ENCODE data around the gene LHX3. TPM values are rescaled to one million over a fixed set of nuclear protein-coding genes. Genes with fewer than 3 reads are reported as not detected.

Gene LHX3
- total RNA-seq, 2 donors from 2014 or later: 0.16 TPM; not detected in 1

DNA sequence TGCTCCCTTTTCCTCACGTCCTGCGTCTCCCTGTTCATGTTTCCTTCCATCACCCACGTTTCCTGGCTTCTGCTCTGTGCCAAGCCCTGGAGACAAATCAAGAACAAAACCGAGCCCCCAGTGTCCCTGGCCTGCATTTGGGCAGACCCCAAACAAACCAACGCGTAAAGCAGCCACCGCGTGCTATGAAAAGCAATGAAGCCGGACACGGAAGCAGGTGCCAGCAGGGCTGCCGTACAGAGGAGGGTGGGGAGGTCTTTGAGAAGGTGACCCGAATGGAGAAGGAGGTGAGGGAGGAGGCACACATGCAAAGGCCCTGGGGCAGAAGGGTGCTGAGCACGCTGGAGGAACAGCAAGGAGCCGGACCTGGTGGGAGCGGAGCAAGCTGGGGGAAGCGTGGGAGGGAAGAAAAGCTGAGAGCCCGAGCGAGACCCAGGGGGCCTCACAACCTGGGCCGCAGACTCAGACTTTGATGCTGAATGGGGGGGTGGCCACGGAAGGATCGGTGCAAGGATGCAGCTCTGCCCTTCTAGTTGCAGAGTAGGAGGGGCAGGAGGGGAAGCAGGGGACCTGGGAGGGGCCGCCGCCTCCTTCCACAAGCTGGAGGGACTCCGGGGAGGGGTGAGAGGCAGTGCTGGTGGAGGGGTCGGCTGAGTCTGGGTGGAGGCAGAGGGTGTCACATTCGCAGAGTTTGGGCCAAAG, 42.1 kb upstream of the LHX3 start:
- Histone ChIP-seq H3K4me1 (peaks cover 4 to 18% of the 10 kb centered on the region in 2 donors), H3K4me3 (no peak overlapping the region), H3K27ac (no peak overlapping the region), H3K36me3 (no peaks in the 10 kb centered on the region), H3K9me3 (no peaks in the 10 kb centered on the region), H3K27me3 (no peaks in the 10 kb centered on the region)
- TF ChIP-seq, protein P1, sequence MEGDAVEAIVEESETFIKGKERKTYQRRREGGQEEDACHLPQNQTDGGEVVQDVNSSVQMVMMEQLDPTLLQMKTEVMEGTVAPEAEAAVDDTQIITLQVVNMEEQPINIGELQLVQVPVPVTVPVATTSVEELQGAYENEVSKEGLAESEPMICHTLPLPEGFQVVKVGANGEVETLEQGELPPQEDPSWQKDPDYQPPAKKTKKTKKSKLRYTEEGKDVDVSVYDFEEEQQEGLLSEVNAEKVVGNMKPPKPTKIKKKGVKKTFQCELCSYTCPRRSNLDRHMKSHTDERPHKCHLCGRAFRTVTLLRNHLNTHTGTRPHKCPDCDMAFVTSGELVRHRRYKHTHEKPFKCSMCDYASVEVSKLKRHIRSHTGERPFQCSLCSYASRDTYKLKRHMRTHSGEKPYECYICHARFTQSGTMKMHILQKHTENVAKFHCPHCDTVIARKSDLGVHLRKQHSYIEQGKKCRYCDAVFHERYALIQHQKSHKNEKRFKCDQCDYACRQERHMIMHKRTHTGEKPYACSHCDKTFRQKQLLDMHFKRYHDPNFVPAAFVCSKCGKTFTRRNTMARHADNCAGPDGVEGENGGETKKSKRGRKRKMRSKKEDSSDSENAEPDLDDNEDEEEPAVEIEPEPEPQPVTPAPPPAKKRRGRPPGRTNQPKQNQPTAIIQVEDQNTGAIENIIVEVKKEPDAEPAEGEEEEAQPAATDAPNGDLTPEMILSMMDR (IDR thresholded peaks at IDR 0.05): no peak
- no peak for DNase-seq (ENCODE audit: low spot score)

DNA sequence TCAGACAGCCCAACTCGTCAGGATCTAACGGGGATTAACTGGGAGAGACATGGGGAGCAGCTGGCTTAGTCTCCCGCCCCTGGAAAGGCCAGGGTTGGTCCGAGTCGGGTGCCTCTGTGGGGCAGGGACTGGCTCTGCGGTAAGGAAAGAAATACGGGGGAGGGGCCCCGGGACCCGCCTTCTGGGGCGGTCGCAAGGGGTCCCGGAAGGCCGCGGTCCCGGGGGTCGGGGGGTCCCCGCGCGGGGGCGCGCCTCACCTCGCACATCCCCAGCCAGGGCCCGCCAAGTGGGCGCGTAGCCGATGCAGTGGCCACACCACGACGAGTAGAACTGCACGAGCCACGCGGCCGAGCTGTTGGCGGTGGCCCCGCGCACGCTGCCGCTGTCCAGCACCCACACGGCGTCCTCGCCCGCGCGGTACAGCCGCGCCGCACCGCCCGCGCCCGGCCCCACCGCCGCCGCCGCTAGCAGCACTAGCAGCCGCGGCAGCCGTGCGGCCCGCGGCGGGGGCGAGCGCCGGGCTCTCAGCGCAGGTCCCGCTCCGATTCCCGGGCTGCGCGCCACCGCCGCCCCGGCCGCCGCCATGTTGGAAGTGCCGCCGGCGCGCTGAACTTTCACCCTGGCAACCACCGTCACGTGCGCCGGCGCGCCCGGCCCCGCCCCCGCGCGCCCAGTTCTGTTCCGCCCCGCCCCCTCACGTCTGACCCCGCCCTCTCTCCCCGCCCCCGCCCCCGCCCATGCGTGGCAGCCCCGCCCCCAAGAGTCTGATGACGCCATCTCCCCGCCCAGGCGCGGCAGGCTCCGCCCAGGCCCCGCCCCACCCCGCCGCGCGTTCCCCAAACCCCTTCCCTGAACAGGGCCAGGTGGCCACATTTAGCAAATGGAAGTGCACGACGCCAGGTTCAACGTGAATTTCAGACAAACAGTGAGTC, 40.6 kb upstream of the LHX3 start, which contains the start of gene QSOX2:
TSS of gene QSOX2 (minus strand) at position 594 of the 932 bp plus-strand sequence. CDS start at position 585, 9 bp downstream.
- Histone ChIP-seq H3K27me3 (no peaks in the 10 kb centered on the region), H3K36me3 (no peaks in the 10 kb centered on the region), H3K4me1 (peaks cover 4 to 25% of the 10 kb centered on the region in 2 donors), H3K4me3 (peak within 1 kb of the TSS; percentile 64 to 82), H3K27ac (peak within 1 kb of the TSS in 1 of 2 donors; percentile 26), H3K9me3 (no peaks in the 10 kb centered on the region)
- TF ChIP-seq, protein P1 (IDR thresholded peaks at IDR 0.05): no peak
- DNase-seq (ENCODE audit: low spot score): peak; percentile 82

DNA sequence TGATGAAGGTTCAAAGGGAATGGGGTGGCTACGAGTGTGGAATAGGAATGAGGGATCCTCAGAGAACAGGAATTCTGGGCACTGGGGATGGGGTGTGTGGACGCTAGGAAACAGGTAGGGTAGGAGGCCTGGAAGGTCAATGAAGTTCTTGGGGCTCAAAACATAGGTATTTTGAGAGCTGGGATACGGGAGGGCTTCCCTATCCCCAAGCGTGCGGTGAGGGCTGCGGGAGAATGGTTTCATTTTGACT, 40.0 kb upstream of the LHX3 start:
- TF ChIP-seq, protein P1 (IDR thresholded peaks at IDR 0.05): no peak
- Histone ChIP-seq H3K4me3 (peak overlapping the region; percentile 64 to 82), H3K36me3 (no peaks in the 10 kb centered on the region), H3K27me3 (no peaks in the 10 kb centered on the region), H3K27ac (peak overlapping the region in 1 of 2 donors; percentile 26), H3K4me1 (peaks cover 4 to 31% of the 10 kb centered on the region in 2 donors), H3K9me3 (no peaks in the 10 kb centered on the region)
- no peak for DNase-seq (ENCODE audit: low spot score)

DNA sequence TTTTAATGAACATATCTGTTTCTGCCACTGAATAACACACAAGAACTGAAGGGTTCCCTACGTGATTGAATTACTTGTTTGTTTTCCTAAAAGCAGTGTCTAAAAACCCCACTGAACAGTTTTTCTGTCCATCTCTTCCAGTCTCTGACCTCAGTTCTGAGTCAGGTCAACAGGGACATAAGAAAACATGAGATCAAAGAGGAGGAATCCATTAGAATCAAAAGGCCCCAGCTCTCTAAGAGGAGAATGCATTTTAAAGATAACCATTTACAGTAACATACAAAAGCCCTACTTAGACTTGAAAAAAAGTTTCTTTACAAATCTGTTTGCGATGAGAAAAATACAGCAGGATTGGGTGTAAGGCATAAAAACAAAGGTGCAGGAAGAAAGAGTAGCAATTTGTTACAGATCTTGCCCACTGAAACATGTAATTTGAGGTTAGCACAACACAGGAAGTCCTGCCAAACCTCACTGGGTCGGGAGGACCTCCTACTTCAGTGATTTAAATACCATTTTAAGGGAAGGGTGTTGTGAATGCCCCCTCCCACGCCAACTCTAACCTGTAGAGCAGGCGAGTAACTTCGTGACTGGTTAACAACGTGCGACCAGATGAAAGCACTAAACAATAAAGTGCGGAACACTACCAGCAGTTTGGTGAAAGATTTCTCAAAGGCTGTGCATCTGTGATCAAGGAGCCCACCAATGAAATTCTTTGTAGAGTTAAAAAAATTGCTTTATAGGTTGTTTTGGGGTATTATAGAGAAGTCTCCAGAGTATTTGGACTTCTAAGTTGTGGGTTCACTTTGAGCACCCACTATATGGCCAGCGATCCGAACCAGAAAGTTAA, 39.4 kb upstream of the LHX3 start:
- peaks cover 4 to 36% of the 10 kb centered on the region in 2 donors for H3K4me1 ChIP-seq
- no peak for DNase-seq (ENCODE audit: low spot score)
- H3K27me3 ChIP-seq: no peaks in the 10 kb centered on the region
- H3K36me3 ChIP-seq: no peaks in the 10 kb centered on the region
- TF ChIP-seq, protein P1 (IDR thresholded peaks at IDR 0.05): no peak
- no peaks in the 10 kb centered on the region for H3K9me3 ChIP-seq
- H3K4me3 ChIP-seq: peak overlapping the region; percentile 64 to 82
- no peak overlapping the region for H3K27ac ChIP-seq

DNA sequence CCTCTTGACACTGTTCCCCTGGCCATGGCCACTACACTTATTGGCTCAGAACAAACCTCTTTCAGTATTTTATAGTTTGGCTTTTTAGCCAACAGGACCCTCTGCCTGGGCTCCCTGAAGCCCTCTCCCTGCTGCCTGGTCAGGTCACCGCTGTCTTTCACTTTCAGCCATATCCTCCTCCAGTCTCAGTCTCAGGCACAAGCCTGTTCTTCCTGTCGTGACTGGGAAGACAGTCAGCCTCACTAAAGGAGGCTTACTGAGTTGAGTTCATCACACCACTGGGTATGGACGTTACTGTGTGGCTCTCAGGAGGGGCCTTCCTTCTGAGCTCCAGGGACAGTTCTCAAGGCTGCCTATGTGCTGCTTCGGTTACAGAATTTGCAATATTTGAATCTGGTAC, 38.7 kb upstream of the LHX3 start:
- TF ChIP-seq, protein P1 (IDR thresholded peaks at IDR 0.05): no peak
- Histone ChIP-seq H3K9me3 (no peaks in the 10 kb centered on the region), H3K27ac (no peak overlapping the region), H3K36me3 (no peaks in the 10 kb centered on the region), H3K4me1 (peaks cover 4 to 44% of the 10 kb centered on the region in 2 donors), H3K4me3 (no peak overlapping the region), H3K27me3 (no peaks in the 10 kb centered on the region)
- DNase-seq (ENCODE audit: low spot score): no peak

Data from right atrium auricular region (tissue), 2 donors.